Measurements from ENCODE around the gene KLK4.

The KLK4 gene

GRCh38 chr19:50928831-50929230, 17.6 kb upstream of the KLK4 start:
- DNase-seq (ENCODE audit: low read depth): no peak
- TF ChIP-seq, protein P1, sequence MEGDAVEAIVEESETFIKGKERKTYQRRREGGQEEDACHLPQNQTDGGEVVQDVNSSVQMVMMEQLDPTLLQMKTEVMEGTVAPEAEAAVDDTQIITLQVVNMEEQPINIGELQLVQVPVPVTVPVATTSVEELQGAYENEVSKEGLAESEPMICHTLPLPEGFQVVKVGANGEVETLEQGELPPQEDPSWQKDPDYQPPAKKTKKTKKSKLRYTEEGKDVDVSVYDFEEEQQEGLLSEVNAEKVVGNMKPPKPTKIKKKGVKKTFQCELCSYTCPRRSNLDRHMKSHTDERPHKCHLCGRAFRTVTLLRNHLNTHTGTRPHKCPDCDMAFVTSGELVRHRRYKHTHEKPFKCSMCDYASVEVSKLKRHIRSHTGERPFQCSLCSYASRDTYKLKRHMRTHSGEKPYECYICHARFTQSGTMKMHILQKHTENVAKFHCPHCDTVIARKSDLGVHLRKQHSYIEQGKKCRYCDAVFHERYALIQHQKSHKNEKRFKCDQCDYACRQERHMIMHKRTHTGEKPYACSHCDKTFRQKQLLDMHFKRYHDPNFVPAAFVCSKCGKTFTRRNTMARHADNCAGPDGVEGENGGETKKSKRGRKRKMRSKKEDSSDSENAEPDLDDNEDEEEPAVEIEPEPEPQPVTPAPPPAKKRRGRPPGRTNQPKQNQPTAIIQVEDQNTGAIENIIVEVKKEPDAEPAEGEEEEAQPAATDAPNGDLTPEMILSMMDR (conservative IDR thresholded peaks at IDR 0.05; ENCODE audit: low read depth, low read length): no peak
- no peak overlapping the region for H3K4me3 ChIP-seq (ENCODE audit: low read length)

GRCh38 chr19:50926144-50926543, 14.9 kb upstream of the KLK4 start:
- TF ChIP-seq, protein P1 (conservative IDR thresholded peaks at IDR 0.05; ENCODE audit: low read depth, low read length): no peak
- H3K4me3 ChIP-seq (ENCODE audit: low read length): no peak overlapping the region
- DNase-seq (ENCODE audit: low read depth): no peak

GRCh38 chr19:50925734-50926133, 14.5 kb upstream of the KLK4 start:
- DNase-seq (ENCODE audit: low read depth): no peak
- TF ChIP-seq, protein P1 (conservative IDR thresholded peaks at IDR 0.05; ENCODE audit: low read depth, low read length): no peak
- H3K4me3 ChIP-seq (ENCODE audit: low read length): no peak overlapping the region

DNA sequence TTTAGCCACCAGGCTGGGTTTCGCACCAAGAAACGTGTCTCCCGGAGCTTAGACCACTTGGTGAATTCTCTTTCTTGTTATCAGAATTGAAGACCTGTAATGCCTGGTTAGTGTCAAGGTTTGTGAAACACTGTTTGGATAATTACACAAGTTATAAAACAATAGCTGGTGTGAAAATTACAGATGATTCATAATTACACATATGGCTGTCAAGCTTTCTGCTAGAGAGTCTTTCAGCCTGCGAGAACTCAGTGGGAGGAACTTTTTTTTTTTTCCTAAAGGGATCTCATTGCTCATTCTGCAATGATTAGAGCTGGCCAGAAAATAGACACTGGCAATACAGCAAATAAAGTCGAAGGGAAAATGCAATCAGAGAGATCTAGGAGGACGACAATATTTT, 13.4 kb upstream of the KLK4 start:
- DNase-seq (ENCODE audit: low read depth): no peak
- TF ChIP-seq, protein P1 (conservative IDR thresholded peaks at IDR 0.05; ENCODE audit: low read depth, low read length): no peak

GRCh38 chr19:50922317-50922853, 11.2 kb upstream of the KLK4 start:
- no peak overlapping the region for H3K4me3 ChIP-seq (ENCODE audit: low read length)
- TF ChIP-seq, protein P1 (conservative IDR thresholded peaks at IDR 0.05; ENCODE audit: low read depth, low read length): peak; percentile 86
- no peak for DNase-seq (ENCODE audit: low read depth)

More for the DNA sequence above, 13.4 kb upstream of the KLK4 start:
- H3K4me3 ChIP-seq (ENCODE audit: low read length): no peak overlapping the region

- DNase-seq (ENCODE audit: low read depth): no peak
- H3K4me3 ChIP-seq (ENCODE audit: low read length): no peak overlapping the region
- TF ChIP-seq, protein P1 (conservative IDR thresholded peaks at IDR 0.05; ENCODE audit: low read depth, low read length): no peak
These were observed 10.5 kb upstream of the KLK4 start for GRCh38 chr19:50921426-50922316.

GRCh38 chr19:50916069-50916468, 4.9 kb upstream of the KLK4 start:
- no peak overlapping the region for H3K4me3 ChIP-seq (ENCODE audit: low read length)
- DNase-seq (ENCODE audit: low read depth): no peak
- TF ChIP-seq, protein P1 (conservative IDR thresholded peaks at IDR 0.05; ENCODE audit: low read depth, low read length): no peak
